RWPE2 (cell line): ENCODE data around the gene ZBTB45.

ENCODE experiments used
- ATAC-seq: fragments of 200-7000 bp; cut with Tn5 transposase; 3 replicates; pipeline ENCODE4 v1.9.1; 2021; ENCODE audit warnings: low read depth
- DNase-seq: peaks from one replicate; pipeline ENCODE4 v3.0.0-alpha.2; 2020; ENCODE audit warnings: low spot score
- H3K27ac ChIP-seq: fragments of 450-650 bp; 2 replicates; pipeline ENCODE4 v1.5.1; 2017; ENCODE audit warnings: mild to moderate bottlenecking; ENCODE audit not compliant: poor library complexity, severe bottlenecking
- H3K27me3 ChIP-seq: fragments of 250-450 bp; sonication (Bioruptor Pico); 2 replicates; pipeline ENCODE4 v1.5.1; 2021; ENCODE audit warnings: mild to moderate bottlenecking, moderate library complexity; ENCODE audit not compliant: insufficient read depth, poor library complexity, severe bottlenecking
- H3K36me3 ChIP-seq: fragments of 250-450 bp; sonication (Bioruptor Pico); 2 replicates; pipeline ENCODE4 v1.5.1; 2020; ENCODE audit warnings: low read depth, mild to moderate bottlenecking, moderate library complexity
- H3K4me1 ChIP-seq: fragments of 250-450 bp; sonication (Bioruptor Pico); 2 replicates; pipeline ENCODE4 v1.5.1; 2021; ENCODE audit warnings: mild to moderate bottlenecking, moderate library complexity; ENCODE audit not compliant: insufficient read depth, poor library complexity, severe bottlenecking
- H3K4me3 ChIP-seq: fragments of 250-450 bp; sonication (Bioruptor Pico); 2 replicates; pipeline ENCODE4 v1.5.1; 2021; ENCODE audit warnings: mild to moderate bottlenecking, moderate library complexity; ENCODE audit not compliant: severe bottlenecking
- H3K9me3 ChIP-seq: fragments of 250-450 bp; sonication (Bioruptor Pico); 2 replicates; pipeline ENCODE4 v1.5.1; 2021; ENCODE audit warnings: mild to moderate bottlenecking, moderate library complexity; ENCODE audit not compliant: severe bottlenecking
- TF ChIP-seq, protein P1 (sequence below): fragments of 450-650 bp; IDR thresholded peaks from one replicate; pipeline ENCODE4 v1.5.1; 2017; ENCODE audit warnings: mild to moderate bottlenecking, moderate library complexity; ENCODE audit not compliant: poor library complexity, severe bottlenecking

The ZBTB45 gene

DNA sequence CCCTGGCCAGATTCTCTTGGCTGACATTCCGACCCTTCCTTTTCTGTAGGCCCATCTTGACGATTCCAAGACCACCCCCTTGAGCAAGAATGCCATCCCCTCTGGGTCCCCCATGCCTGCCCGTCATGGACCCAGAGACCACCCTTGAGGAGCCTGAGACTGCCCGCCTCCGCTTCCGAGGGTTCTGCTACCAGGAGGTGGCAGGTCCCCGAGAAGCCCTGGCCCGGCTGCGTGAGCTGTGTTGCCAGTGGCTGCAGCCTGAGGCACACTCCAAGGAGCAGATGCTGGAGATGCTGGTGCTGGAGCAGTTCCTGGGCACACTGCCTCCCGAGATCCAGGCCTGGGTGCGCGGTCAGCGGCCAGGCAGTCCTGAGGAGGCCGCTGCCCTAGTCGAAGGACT is 42.5 kb downstream of the ZBTB45 start:
- H3K4me3 ChIP-seq = no peak overlapping the region
- DNase-seq = no peak
- no peak overlapping the region for H3K27ac ChIP-seq

DNA sequence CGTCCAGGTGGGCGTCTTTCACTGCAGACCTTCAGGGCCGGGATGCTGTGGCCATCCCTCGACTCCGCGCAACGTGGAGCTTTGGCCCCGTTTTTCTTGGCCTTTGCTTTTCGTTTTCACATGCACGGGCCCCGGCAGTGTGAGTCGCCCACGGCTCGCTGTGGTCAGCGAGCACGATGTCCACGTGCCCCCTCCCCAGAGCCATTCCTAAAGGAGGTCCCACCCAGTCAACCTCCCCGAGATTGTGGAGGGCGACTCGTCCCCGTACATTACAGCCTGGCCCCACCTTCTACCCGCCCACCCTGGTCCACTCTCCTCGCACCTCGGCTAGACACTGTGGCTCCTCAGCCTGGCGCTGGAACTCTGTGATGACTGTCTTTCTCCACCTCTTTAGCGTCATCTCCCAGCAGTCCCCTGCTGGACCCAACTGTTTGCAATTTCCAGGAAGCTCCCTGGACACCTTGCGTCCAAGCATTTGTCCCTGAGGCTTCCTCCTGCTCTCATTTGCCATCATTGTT is 43.1 kb downstream of the ZBTB45 start:
- DNase-seq = no peak
- TF ChIP-seq, protein P1, sequence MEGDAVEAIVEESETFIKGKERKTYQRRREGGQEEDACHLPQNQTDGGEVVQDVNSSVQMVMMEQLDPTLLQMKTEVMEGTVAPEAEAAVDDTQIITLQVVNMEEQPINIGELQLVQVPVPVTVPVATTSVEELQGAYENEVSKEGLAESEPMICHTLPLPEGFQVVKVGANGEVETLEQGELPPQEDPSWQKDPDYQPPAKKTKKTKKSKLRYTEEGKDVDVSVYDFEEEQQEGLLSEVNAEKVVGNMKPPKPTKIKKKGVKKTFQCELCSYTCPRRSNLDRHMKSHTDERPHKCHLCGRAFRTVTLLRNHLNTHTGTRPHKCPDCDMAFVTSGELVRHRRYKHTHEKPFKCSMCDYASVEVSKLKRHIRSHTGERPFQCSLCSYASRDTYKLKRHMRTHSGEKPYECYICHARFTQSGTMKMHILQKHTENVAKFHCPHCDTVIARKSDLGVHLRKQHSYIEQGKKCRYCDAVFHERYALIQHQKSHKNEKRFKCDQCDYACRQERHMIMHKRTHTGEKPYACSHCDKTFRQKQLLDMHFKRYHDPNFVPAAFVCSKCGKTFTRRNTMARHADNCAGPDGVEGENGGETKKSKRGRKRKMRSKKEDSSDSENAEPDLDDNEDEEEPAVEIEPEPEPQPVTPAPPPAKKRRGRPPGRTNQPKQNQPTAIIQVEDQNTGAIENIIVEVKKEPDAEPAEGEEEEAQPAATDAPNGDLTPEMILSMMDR = no peak

More for the DNA sequence above, 42.5 kb downstream of the ZBTB45 start:
- no peak for ATAC-seq
- H3K36me3 ChIP-seq = peaks cover 2% of the 10 kb centered on the region; the same call in 1 of the 2 replicates
- no peaks in the 10 kb centered on the region for H3K27me3 ChIP-seq
- no peaks in the 10 kb centered on the region for H3K9me3 ChIP-seq
- TF ChIP-seq, protein P1 = no peak
- H3K4me1 ChIP-seq = peaks cover 5% of the 10 kb centered on the region

DNA sequence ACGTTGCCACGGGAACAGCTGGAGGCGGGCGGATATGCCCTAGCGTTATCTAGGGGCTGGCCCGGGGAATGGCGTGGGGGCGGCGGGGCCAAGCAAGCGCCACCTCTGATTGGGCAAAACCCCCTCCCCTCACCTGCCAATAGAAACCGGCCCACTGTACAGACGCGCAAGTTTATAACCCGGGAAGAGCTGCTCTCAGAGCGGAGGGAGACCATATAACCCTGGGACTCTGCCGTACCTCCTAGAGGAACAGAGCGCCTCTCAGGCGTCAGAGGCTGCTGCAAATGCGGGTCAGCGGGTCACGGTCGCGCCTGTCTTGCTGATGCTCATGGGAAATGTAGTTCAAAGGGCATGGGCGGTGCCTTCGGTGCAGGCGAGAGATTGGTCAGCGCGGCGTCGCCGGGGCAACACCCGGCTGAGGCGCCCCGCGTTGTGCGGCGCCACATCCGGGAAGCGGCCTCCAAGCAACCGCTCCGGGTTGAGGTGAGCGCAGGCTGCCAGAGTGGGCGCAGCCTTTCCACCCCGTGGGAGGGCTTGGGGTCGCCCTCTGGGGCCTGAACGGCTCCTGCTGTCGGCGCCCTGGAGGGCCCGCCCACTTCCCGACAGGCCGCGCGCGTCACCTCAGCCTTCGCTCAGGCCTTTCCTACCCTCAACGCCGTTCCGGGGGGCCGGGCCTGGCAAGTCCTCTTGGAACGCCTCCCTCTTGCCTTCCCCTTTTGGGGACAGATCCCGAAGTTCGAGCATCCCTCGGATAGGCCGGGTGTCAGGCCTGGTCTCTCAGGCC is 43.7 kb downstream of the ZBTB45 start, which contains the start of gene ZNF446:
ZNF446 (plus strand) TSS at position 639 of the 784 bp plus-strand sequence. CDS start 867 bp downstream, outside the sequence.
- H3K36me3 ChIP-seq = peaks cover 8% of the 10 kb centered on the region; the same call in 1 of the 2 replicates
- H3K9me3 ChIP-seq = no peaks in the 10 kb centered on the region
- H3K4me1 ChIP-seq = peaks cover 5% of the 10 kb centered on the region
- H3K4me3 ChIP-seq = peak within 1 kb of the TSS; percentile 38
- peak within 1 kb of the TSS; percentile 61 for H3K27ac ChIP-seq
- TF ChIP-seq, protein P1 = peak; percentile 6
- DNase-seq (peak; percentile 97), ATAC-seq (peak; percentile 80)
- H3K27me3 ChIP-seq = no peaks in the 10 kb centered on the region

More for the DNA sequence above, 43.1 kb downstream of the ZBTB45 start:
- peaks cover 5% of the 10 kb centered on the region for H3K4me1 ChIP-seq
- ATAC-seq = no peak; the same call in 2 of the 3 replicates
- peak overlapping the region; percentile 61 for H3K27ac ChIP-seq
- no peaks in the 10 kb centered on the region for H3K9me3 ChIP-seq
- peaks cover 7% of the 10 kb centered on the region; the same call in 1 of the 2 replicates for H3K36me3 ChIP-seq
- H3K27me3 ChIP-seq = no peaks in the 10 kb centered on the region
- peak overlapping the region; percentile 38 for H3K4me3 ChIP-seq

DNA sequence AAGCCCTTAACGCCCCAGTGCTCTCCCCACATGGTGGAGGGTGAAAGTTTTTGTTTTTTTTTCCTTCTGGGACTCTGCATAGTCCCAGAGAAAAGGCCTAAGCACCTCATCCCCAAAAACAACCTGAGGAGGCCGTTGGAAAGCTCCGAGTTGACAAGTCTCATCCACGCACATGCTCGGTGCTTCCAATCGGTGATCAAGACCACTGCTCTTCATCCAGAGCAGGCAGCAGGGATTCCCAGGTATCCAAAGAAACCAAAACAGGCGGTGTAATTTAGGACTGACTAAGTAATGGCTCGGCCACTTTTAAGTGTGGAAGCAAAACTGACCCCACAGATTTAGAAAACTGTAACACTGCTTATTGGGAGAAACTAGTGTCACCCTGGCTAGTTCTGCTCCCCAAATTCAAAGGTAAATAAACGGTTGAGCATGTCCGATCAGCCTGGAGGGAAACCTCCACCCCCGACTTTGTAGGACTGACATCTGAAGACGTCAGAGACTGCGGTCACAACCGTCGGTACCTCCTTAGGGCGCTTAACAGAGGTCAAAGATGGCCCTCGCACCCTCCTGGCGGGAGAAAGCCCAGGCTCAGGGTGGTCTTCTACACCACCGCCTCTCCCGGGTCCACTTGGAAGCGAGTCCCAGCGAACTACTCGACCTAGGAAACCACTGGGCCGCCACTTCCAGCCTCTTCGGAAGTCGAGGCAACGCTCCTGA is 44.5 kb downstream of the ZBTB45 start:
- Histone ChIP-seq H3K36me3 (peaks cover 10% of the 10 kb centered on the region; the same call in 1 of the 2 replicates), H3K4me3 (peak overlapping the region; percentile 38)
- peak; percentile 0 for ATAC-seq

More for the DNA sequence above, 44.5 kb downstream of the ZBTB45 start:
- Histone ChIP-seq H3K9me3 (no peaks in the 10 kb centered on the region), H3K4me1 (peaks cover 5% of the 10 kb centered on the region), H3K27ac (peak overlapping the region; percentile 61), H3K27me3 (no peaks in the 10 kb centered on the region)
- TF ChIP-seq, protein P1 = no peak
- no peak for DNase-seq
